GM21390 (cell line): Measurements from ENCODE around the gene AGPAT1.

ENCODE experiments used
- ATAC-seq: cut with Tn5 transposase; IDR thresholded peaks from one replicate; pipeline ENCODE4 v1.9.1; 2021; ENCODE audit not compliant: unreplicated experiment

The AGPAT1 gene

GRCh38 chr6:32126880-32127279 is 49.0 kb downstream of the AGPAT1 start:
- ATAC-seq, result no peak

- ATAC-seq, result no peak
Measured at GRCh38 chr6:32123681-32124080, 52.2 kb downstream of the AGPAT1 start.

- ATAC-seq, result no peak
Measured at GRCh38 chr6:32120573-32121059, 55.3 kb downstream of the AGPAT1 start.

- ATAC-seq, result no peak
Measured at GRCh38 chr6:32118782-32119628, 56.9 kb downstream of the AGPAT1 start.
